Small intestine (tissue), 16 donors: ENCODE measurements around the gene SRD5A2. TPM values are rescaled to one million over a fixed set of nuclear protein-coding genes. Genes with fewer than 3 reads are reported as not detected.
A peak's percentile ranks its signal among the peaks of the same experiment; 100 is the strongest.

ENCODE experiments used
- DNase-seq, 2 donors: peaks; one replicate each; pipeline versions ENCODE4 v3.0.0 to v3.0.0-alpha.2; 2013
- FAIRE-seq: peaks from 2 replicates; lab custom pipeline; 2012; peaks lifted over from hg19 to GRCh38; lab: Jason Lieb, UNC
- H3K27ac ChIP-seq, 3 donors: one replicate each; pipeline ENCODE4 v1.5.1; 2013; ENCODE audit warnings: low read length in 2 of 3, mild to moderate bottlenecking in 2 of 3, control low read depth in 1 of 3, inconsistent platforms in 1 of 3, low read depth in 1 of 3, moderate library complexity in 1 of 3
- H3K27me3 ChIP-seq, 3 donors: one replicate each; pipeline ENCODE4 v1.6.1; 2013; ENCODE audit warnings: low read length in 3 of 3, inconsistent platforms in 1 of 3; ENCODE audit not compliant: control insufficient read depth in 3 of 3, insufficient read depth in 3 of 3
- H3K36me3 ChIP-seq, 3 donors: one replicate each; pipeline ENCODE4 v1.6.1; 2013; ENCODE audit warnings: low read length in 3 of 3, inconsistent platforms in 1 of 3, low read depth in 1 of 3, mild to moderate bottlenecking in 1 of 3, moderate library complexity in 1 of 3; ENCODE audit not compliant: control insufficient read depth in 3 of 3, insufficient read depth in 2 of 3
- H3K4me1 ChIP-seq, 3 donors: one replicate each; pipeline ENCODE4 v1.6.1; 2013; ENCODE audit warnings: low read length in 2 of 3, inconsistent platforms in 1 of 3, low read depth in 1 of 3, mild to moderate bottlenecking in 1 of 3, moderate library complexity in 1 of 3; ENCODE audit not compliant: control insufficient read depth in 3 of 3, insufficient read depth in 2 of 3
- H3K4me3 ChIP-seq, 3 donors: one replicate each; pipeline ENCODE4 v1.5.1; 2013; ENCODE audit warnings: low read length in 3 of 3, control low read depth in 1 of 3, inconsistent platforms in 1 of 3, low read depth in 1 of 3, mild to moderate bottlenecking in 1 of 3, moderate library complexity in 1 of 3
- H3K9me3 ChIP-seq, 2 donors: one replicate each; pipeline ENCODE4 v1.6.1; 2013; ENCODE audit warnings: low read depth in 1 of 2, low read length in 1 of 2; ENCODE audit not compliant: control insufficient read depth in 2 of 2, insufficient read depth in 1 of 2
- WGBS, 3 donors: extraction: QIAGEN DNeasy Blood & Tissue Kit; methylation state at CpG; one replicate each; pipeline ENCODE4 v1.1.7; 2013; 5-methylcytosine and 5-hydroxymethylcytosine counted together
- long read RNA-seq, 10 donors: transcript quantifications; one replicate each; lab custom pipeline, GENCODE V29; 2026
- polyA plus RNA-seq, 4 donors: library from polyadenylated mRNA; stranded (reverse) in 3 of 4; unstranded in 1 of 4; fragments of 200-250 nt in 3 of 4; fragments of 120-200 nt in 1 of 4; gene quantifications; one replicate each; pipeline versions ENCODE4 v1.2.1 to v1.2.3, GENCODE V29; 2013
- donor health status: healthy with polysubstance abuse.
- donor health status: control.
- donor health status: control.
- donor health status: Bipolar disorder and iron deficiency.
- donor health status: healthy.

Gene SRD5A2
- polyA plus RNA-seq: under 1 TPM in 1 of 4 donors, not detected in 3; 0.89 TPM
- long read RNA-seq, donor 1: 0 reads
- long read RNA-seq, donor 2: 0 reads
- long read RNA-seq, donor 3: 0 reads
- long read RNA-seq, donor 4: 0 reads
- long read RNA-seq, donor 5: 0 reads
- long read RNA-seq, donor 6: 0 reads
- long read RNA-seq, donor 7: 0 reads
- long read RNA-seq, donor 8: 0 reads
- long read RNA-seq, donor 9: 0 reads
- long read RNA-seq, donor 10: 0 reads

GRCh38 chr2:31580321-31581117, at the start of gene SRD5A2:
Gene SRD5A2 (minus strand): TSS chr2:31580938. CDS start chr2:31580900, 38 bp downstream.
- no peak within 1 kb of the TSS for H3K27ac ChIP-seq
- no peaks in the 10 kb centered on the region for H3K36me3 ChIP-seq
- DNase-seq (peak in 1 of 2 donors; percentile 41), FAIRE-seq (no peak)
- no peaks in the 10 kb centered on the region for H3K4me1 ChIP-seq
- peaks cover 8 to 40% (median 11%) of the 10 kb centered on the region in 3 donors for H3K27me3 ChIP-seq
- WGBS, 3 donors: 4 to 9% (median 5%) methylated on average over 58 to 76 of the region's 76 CpGs
- peaks cover 0 to 6% of the 10 kb centered on the region in 2 donors for H3K9me3 ChIP-seq
- H3K4me3 ChIP-seq: no peak within 1 kb of the TSS

GRCh38 chr2:31606509-31606908, 25.8 kb upstream of the SRD5A2 start:
- DNase-seq (no peak), FAIRE-seq (no peak)
- Histone ChIP-seq H3K27ac (no peak overlapping the region), H3K27me3 (no peaks in the 10 kb centered on the region), H3K4me1 (no peaks in the 10 kb centered on the region), H3K4me3 (no peak overlapping the region), H3K36me3 (no peaks in the 10 kb centered on the region), H3K9me3 (no peaks in the 10 kb centered on the region)
- WGBS, 3 donors: 74 to 81% (median 78%) methylated on average over 3 of the region's 3 CpGs

- no peaks in the 10 kb centered on the region for H3K27me3 ChIP-seq
- H3K4me1 ChIP-seq: no peaks in the 10 kb centered on the region
- no peak overlapping the region for H3K4me3 ChIP-seq
- no peak for DNase-seq
- no peak for FAIRE-seq
- H3K9me3 ChIP-seq: no peaks in the 10 kb centered on the region
- H3K36me3 ChIP-seq: no peaks in the 10 kb centered on the region
- no peak overlapping the region for H3K27ac ChIP-seq
Measured at GRCh38 chr2:31598694-31599093, 18.0 kb upstream of the SRD5A2 start.

GRCh38 chr2:31586230-31586629, 5.5 kb upstream of the SRD5A2 start:
- Histone ChIP-seq H3K4me3 (no peak overlapping the region), H3K27ac (no peak overlapping the region), H3K36me3 (no peaks in the 10 kb centered on the region), H3K27me3 (peaks cover 4 to 15% (median 5%) of the 10 kb centered on the region in 3 donors), H3K4me1 (no peaks in the 10 kb centered on the region), H3K9me3 (peaks cover 0 to 13% of the 10 kb centered on the region in 2 donors)
- no peak for DNase-seq
- FAIRE-seq: no peak

GRCh38 chr2:31581124-31581795, 522 bp upstream of the SRD5A2 start:
- FAIRE-seq: no peak
- Histone ChIP-seq H3K27me3 (peaks cover 8 to 40% (median 11%) of the 10 kb centered on the region in 3 donors), H3K27ac (no peak overlapping the region), H3K36me3 (no peaks in the 10 kb centered on the region), H3K4me1 (no peaks in the 10 kb centered on the region), H3K9me3 (peaks cover 0 to 6% of the 10 kb centered on the region in 2 donors), H3K4me3 (no peak overlapping the region)
- DNase-seq: no peak
- 57 to 60% (median 59%) methylated on average over 35 of the region's 35 CpGs for WGBS, 3 donors

- Histone ChIP-seq H3K4me3 (no peak overlapping the region), H3K9me3 (peaks cover 0 to 3% of the 10 kb centered on the region in 2 donors), H3K27ac (no peak overlapping the region), H3K4me1 (no peaks in the 10 kb centered on the region), H3K27me3 (peaks cover 8 to 40% (median 11%) of the 10 kb centered on the region in 3 donors), H3K36me3 (no peaks in the 10 kb centered on the region)
- FAIRE-seq (no peak), DNase-seq (peak in 1 of 2 donors; percentile 2)
- WGBS, 3 donors: 6 to 7% (median 6%) methylated on average over 13 of the region's 13 CpGs
Measured at GRCh38 chr2:31579996-31580320, 780 bp downstream of the SRD5A2 start.

- Histone ChIP-seq H3K36me3 (no peaks in the 10 kb centered on the region), H3K27ac (no peak overlapping the region), H3K9me3 (peaks cover 0 to 2% of the 10 kb centered on the region in 2 donors), H3K4me3 (no peak overlapping the region), H3K4me1 (no peaks in the 10 kb centered on the region), H3K27me3 (peaks cover 8 to 40% (median 11%) of the 10 kb centered on the region in 3 donors)
- no peak for FAIRE-seq
- WGBS, 3 donors: 18 to 61% (median 27%) methylated on average over 3 of the region's 3 CpGs
- DNase-seq: no peak
Measured at GRCh38 chr2:31578316-31578715, 2.4 kb downstream of the SRD5A2 start.

GRCh38 chr2:31577143-31577542, 3.6 kb downstream of the SRD5A2 start:
- Histone ChIP-seq H3K4me3 (no peak overlapping the region), H3K4me1 (no peaks in the 10 kb centered on the region), H3K27me3 (peaks cover 8 to 34% (median 11%) of the 10 kb centered on the region in 3 donors), H3K36me3 (no peaks in the 10 kb centered on the region), H3K27ac (no peak overlapping the region), H3K9me3 (peaks cover 0 to 2% of the 10 kb centered on the region in 2 donors)
- 66 to 80% (median 77%) methylated on average over 1 of the region's 1 CpG for WGBS, 3 donors
- DNase-seq (no peak), FAIRE-seq (no peak)
